Neural progenitor cell (in vitro differentiated cells): ENCODE results near the gene CDKN1A. TPM values are rescaled to one million over a fixed set of nuclear protein-coding genes. Genes with fewer than 3 reads are reported as not detected.
A peak's percentile ranks its signal among the peaks of the same experiment; 100 is the strongest.
"Not testable (repeated sequence)": the region's sequence is repeated elsewhere in the genome, so short reads cannot be mapped to it uniquely, and the experiment has no call there.

Source experiments
- DNase-seq: peaks from one replicate; pipeline ENCODE4 v3.0.0-alpha.2; 2016; ENCODE audit warnings: low spot score
- H2AFZ ChIP-seq: fragments of 200-600 bp; sonication (generic); replicated peaks from 2 replicates; pipeline ENCODE4 v1.6.1; 2016; ENCODE audit warnings: antibody characterized with exemption
- H3F3A ChIP-seq: fragments of 200-600 bp; sonication (generic); 2 replicates; pipeline ENCODE4 v1.6.1; 2016; ENCODE audit warnings: antibody characterized with exemption, low read depth
- H3K27ac ChIP-seq: fragments of 200-600 bp; sonication (generic); 2 replicates; pipeline ENCODE4 v1.5.1; 2016; ENCODE audit warnings: mild to moderate bottlenecking
- H3K27me3 ChIP-seq: fragments of 200-600 bp; sonication (generic); 2 replicates; pipeline ENCODE4 v1.6.1; 2016; ENCODE audit warnings: mild to moderate bottlenecking, moderate library complexity
- H3K36me3 ChIP-seq: fragments of 200-600 bp; sonication (generic); 2 replicates; pipeline ENCODE4 v1.5.1; 2016
- H3K4me1 ChIP-seq: fragments of 200-600 bp; sonication (generic); 2 replicates; pipeline ENCODE4 v1.6.1; 2016; ENCODE audit warnings: mixed run types
- H3K4me2 ChIP-seq: fragments of 200-600 bp; sonication (generic); 2 replicates; pipeline ENCODE4 v1.6.1; 2016
- H3K4me3 ChIP-seq: fragments of 200-600 bp; sonication (generic); 2 replicates; pipeline ENCODE4 v1.5.1; 2016
- H3K79me2 ChIP-seq: fragments of 200-600 bp; sonication (generic); 2 replicates; pipeline ENCODE4 v1.6.1; 2016; ENCODE audit warnings: low read depth
- H3K9ac ChIP-seq: fragments of 200-600 bp; sonication (generic); 2 replicates; pipeline ENCODE4 v1.6.1; 2016
- H3K9me3 ChIP-seq: fragments of 200-600 bp; sonication (generic); 2 replicates; pipeline ENCODE4 v1.5.1; 2016; ENCODE audit warnings: low read depth
- H4K20me1 ChIP-seq: fragments of 200-600 bp; sonication (generic); 2 replicates; pipeline ENCODE4 v1.6.1; 2016; ENCODE audit warnings: low read depth
- H3K27ac Mint-ChIP-seq: 3 replicates; pipeline ENCODE4 v1.8.0; 2021; ENCODE audit warnings: mixed read lengths
- H3K27me3 Mint-ChIP-seq: 2 replicates; pipeline ENCODE4 v1.8.0; 2022; ENCODE audit warnings: low read depth, mild to moderate bottlenecking, inconsistent platforms, moderate library complexity, mixed read lengths; ENCODE audit not compliant: insufficient read depth
- H3K36me3 Mint-ChIP-seq: 3 replicates; pipeline ENCODE4 v1.8.0; 2021; ENCODE audit warnings: mixed read lengths
- H3K4me1 Mint-ChIP-seq: 3 replicates; pipeline ENCODE4 v1.8.0; 2021; ENCODE audit warnings: mixed read lengths
- H3K4me3 Mint-ChIP-seq: 3 replicates; pipeline ENCODE4 v1.8.0; 2021; ENCODE audit warnings: mild to moderate bottlenecking, moderate library complexity, mixed read lengths
- H3K9me3 Mint-ChIP-seq: 3 replicates; pipeline ENCODE4 v1.8.0; 2020; ENCODE audit warnings: mixed read lengths
- EZH2 ChIP-seq: fragments of 200-600 bp; sonication (generic); IDR thresholded peaks from 2 replicates; pipeline ENCODE4 v1.6.1; 2017; ENCODE audit warnings: antibody characterized with exemption, mild to moderate bottlenecking, moderate library complexity
- EZH2phosphoT487 ChIP-seq: fragments of 200-600 bp; sonication (generic); IDR thresholded peaks from 2 replicates; pipeline ENCODE4 v1.6.1; 2017; ENCODE audit warnings: antibody characterized with exemption
- total RNA-seq: library from RNA; depleted of rRNA; stranded (reverse); fragments of >200 nt; gene quantifications from 2 replicates; pipeline ENCODE4 v1.2.3, GENCODE V29; 2015; ENCODE audit warnings: low replicate concordance
- TF ChIP-seq, protein P1 (sequence below): fragments of 200-600 bp; sonication (generic); IDR thresholded peaks from 2 replicates; pipeline ENCODE4 v1.5.1; 2017; ENCODE audit warnings: antibody characterized with exemption, mild to moderate bottlenecking

Gene CDKN1A
- total RNA-seq, 1 donor from 2014 or later = 7.0 TPM

DNA sequence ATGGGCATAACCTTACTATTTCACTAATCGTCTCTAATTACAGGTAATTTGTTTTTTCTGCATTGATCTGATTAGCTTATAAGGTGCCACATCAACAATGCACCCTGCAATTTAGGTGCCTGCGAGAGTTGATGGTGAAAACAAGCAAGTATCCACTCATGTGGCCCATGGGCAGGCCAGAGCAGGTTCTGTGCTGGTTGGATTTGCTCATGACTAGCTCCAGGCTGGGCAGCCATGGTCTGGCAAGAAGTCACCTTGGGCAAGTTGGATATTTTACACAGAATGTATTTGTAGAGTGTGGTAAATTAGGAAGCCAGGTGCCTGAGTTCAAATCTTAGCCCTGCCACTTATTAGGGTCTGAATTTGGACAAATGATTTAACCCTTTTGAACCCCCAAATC, 44.4 kb downstream of the CDKN1A start:
- no peak overlapping the region for H3K4me3 ChIP-seq
- H3K4me1 Mint-ChIP-seq = peaks cover 38% of the 10 kb centered on the region
- no peaks in the 10 kb centered on the region for H3K36me3 ChIP-seq
- no peaks in the 10 kb centered on the region for H3K9me3 ChIP-seq
- H3K9me3 Mint-ChIP-seq = no peaks in the 10 kb centered on the region
- no peaks in the 10 kb centered on the region for H3K27me3 ChIP-seq
- peaks cover 8% of the 10 kb centered on the region for H3K27me3 Mint-ChIP-seq
- TF ChIP-seq EZH2phosphoT487 (no peak), EZH2 (no peak)
- TF ChIP-seq, protein P1, sequence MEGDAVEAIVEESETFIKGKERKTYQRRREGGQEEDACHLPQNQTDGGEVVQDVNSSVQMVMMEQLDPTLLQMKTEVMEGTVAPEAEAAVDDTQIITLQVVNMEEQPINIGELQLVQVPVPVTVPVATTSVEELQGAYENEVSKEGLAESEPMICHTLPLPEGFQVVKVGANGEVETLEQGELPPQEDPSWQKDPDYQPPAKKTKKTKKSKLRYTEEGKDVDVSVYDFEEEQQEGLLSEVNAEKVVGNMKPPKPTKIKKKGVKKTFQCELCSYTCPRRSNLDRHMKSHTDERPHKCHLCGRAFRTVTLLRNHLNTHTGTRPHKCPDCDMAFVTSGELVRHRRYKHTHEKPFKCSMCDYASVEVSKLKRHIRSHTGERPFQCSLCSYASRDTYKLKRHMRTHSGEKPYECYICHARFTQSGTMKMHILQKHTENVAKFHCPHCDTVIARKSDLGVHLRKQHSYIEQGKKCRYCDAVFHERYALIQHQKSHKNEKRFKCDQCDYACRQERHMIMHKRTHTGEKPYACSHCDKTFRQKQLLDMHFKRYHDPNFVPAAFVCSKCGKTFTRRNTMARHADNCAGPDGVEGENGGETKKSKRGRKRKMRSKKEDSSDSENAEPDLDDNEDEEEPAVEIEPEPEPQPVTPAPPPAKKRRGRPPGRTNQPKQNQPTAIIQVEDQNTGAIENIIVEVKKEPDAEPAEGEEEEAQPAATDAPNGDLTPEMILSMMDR = no peak
- peaks cover 8% of the 10 kb centered on the region for H3F3A ChIP-seq
- no peaks in the 10 kb centered on the region for H3K36me3 Mint-ChIP-seq
- peaks cover 4% of the 10 kb centered on the region for H3K4me1 ChIP-seq
- H3K27ac ChIP-seq = no peak overlapping the region
- no peak overlapping the region for H3K27ac Mint-ChIP-seq
- H3K4me2 ChIP-seq = no peak overlapping the region
- no peak for DNase-seq
- H4K20me1 ChIP-seq = no peaks in the 10 kb centered on the region
- H3K79me2 ChIP-seq = no peaks in the 10 kb centered on the region
- H2AFZ ChIP-seq = no peak overlapping the region
- no peak overlapping the region for H3K4me3 Mint-ChIP-seq
- H3K9ac ChIP-seq = no peak overlapping the region

DNA sequence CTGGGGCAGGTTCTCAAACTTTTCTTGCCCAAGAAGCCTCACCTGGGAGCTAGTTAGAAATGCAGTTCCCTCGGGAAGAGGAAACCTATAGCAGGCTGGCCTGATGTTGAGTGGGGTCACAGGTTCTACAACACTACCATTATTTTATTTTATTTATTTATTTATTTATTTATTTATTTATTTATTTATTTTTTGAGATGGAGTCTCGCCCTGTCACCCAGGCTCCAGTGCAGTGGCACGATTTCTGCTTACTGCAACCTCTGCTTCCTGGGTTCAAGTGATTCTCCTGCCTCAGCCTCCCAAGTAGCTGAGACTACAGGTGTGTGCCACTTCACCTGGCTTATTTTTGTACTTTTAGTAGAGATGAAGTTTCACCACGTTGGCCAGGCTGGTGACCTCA, 45.5 kb downstream of the CDKN1A start:
- not testable (repeated sequence) for H3K27me3 ChIP-seq, DNase-seq, H4K20me1 ChIP-seq, H3K9me3 ChIP-seq, H3K9me3 Mint-ChIP-seq, H3K4me3 Mint-ChIP-seq, H3K79me2 ChIP-seq, H3K9ac ChIP-seq, H3K36me3 ChIP-seq, H3K27ac Mint-ChIP-seq, H3K36me3 Mint-ChIP-seq, H3K27ac ChIP-seq, H3K4me2 ChIP-seq, H2AFZ ChIP-seq, H3K4me3 ChIP-seq, H3F3A ChIP-seq, H3K4me1 ChIP-seq
- Mint-ChIP-seq H3K27me3 (peaks cover 10% of the 10 kb centered on the region), H3K4me1 (peaks cover 43% of the 10 kb centered on the region)

GRCh38 chr6:36724514-36725390, 46.2 kb downstream of the CDKN1A start:
- Mint-ChIP-seq H3K27ac (peak overlapping the region; percentile 84), H3K36me3 (no peaks in the 10 kb centered on the region), H3K4me3 (peak overlapping the region; percentile 4), H3K9me3 (no peaks in the 10 kb centered on the region), H3K4me1 (peaks cover 41% of the 10 kb centered on the region), H3K27me3 (peaks cover 10% of the 10 kb centered on the region)
- no peak overlapping the region for H3K4me2 ChIP-seq
- no peaks in the 10 kb centered on the region for H3K9me3 ChIP-seq
- no peak for TF ChIP-seq EZH2phosphoT487
- TF ChIP-seq, protein P1 = peak; percentile 66
- TF ChIP-seq EZH2 = no peak
- no peak overlapping the region for H3K27ac ChIP-seq
- no peak overlapping the region for H2AFZ ChIP-seq
- H3K27me3 ChIP-seq = no peaks in the 10 kb centered on the region
- peak; percentile 72 for DNase-seq
- H3F3A ChIP-seq = peaks cover 8% of the 10 kb centered on the region
- no peaks in the 10 kb centered on the region for H4K20me1 ChIP-seq
- H3K36me3 ChIP-seq = no peaks in the 10 kb centered on the region
- peaks cover 4% of the 10 kb centered on the region for H3K4me1 ChIP-seq
- H3K79me2 ChIP-seq = no peaks in the 10 kb centered on the region
- no peak overlapping the region for H3K9ac ChIP-seq
- H3K4me3 ChIP-seq = no peak overlapping the region

DNA sequence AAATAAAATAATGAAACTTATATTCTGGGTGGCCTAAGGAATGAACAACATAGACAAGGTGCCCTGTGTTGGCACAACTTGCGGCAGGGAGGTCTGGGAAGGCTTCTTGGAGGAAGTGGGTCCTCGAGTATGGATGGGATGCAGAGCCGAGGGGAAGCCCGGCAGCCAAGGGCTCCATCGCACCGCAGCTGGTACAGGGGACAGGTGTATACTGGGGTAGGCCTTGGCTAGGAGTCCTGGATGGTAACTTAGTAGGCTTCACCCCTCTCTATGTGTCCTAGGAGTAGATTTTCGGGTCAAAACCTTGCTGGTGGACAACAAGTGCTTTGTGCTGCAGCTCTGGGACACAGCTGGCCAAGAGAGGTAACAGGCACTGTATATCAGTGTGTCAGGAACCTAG, 47.1 kb downstream of the CDKN1A start:
- H3K4me3 ChIP-seq = no peak overlapping the region
- H2AFZ ChIP-seq = no peak overlapping the region
- Mint-ChIP-seq H3K27me3 (peaks cover 9% of the 10 kb centered on the region), H3K27ac (no peak overlapping the region), H3K36me3 (no peaks in the 10 kb centered on the region), H3K9me3 (no peaks in the 10 kb centered on the region), H3K4me1 (peaks cover 41% of the 10 kb centered on the region), H3K4me3 (peak overlapping the region; percentile 46)
- no peaks in the 10 kb centered on the region for H4K20me1 ChIP-seq
- no peak overlapping the region for H3K9ac ChIP-seq
- no peaks in the 10 kb centered on the region for H3K36me3 ChIP-seq
- no peaks in the 10 kb centered on the region for H3K79me2 ChIP-seq
- DNase-seq = no peak
- no peaks in the 10 kb centered on the region for H3K27me3 ChIP-seq
- no peak overlapping the region for H3K4me2 ChIP-seq
- H3K27ac ChIP-seq = no peak overlapping the region
- no peaks in the 10 kb centered on the region for H3K9me3 ChIP-seq
- H3F3A ChIP-seq = peaks cover 8% of the 10 kb centered on the region
- H3K4me1 ChIP-seq = peaks cover 4% of the 10 kb centered on the region
- TF ChIP-seq EZH2phosphoT487 (no peak), EZH2 (no peak)
- TF ChIP-seq, protein P1 = no peak
